SIG-M5 (cell line): ENCODE data around the gene CTNND1.
"Not testable (repeated sequence)": the region's sequence is repeated elsewhere in the genome, so short reads cannot be mapped to it uniquely, and the experiment has no call there.

Source experiments
- DNase-seq: peaks from one replicate; lab custom pipeline; 2025; lab: John Stamatoyannopoulos, UW

Gene CTNND1, protein sequence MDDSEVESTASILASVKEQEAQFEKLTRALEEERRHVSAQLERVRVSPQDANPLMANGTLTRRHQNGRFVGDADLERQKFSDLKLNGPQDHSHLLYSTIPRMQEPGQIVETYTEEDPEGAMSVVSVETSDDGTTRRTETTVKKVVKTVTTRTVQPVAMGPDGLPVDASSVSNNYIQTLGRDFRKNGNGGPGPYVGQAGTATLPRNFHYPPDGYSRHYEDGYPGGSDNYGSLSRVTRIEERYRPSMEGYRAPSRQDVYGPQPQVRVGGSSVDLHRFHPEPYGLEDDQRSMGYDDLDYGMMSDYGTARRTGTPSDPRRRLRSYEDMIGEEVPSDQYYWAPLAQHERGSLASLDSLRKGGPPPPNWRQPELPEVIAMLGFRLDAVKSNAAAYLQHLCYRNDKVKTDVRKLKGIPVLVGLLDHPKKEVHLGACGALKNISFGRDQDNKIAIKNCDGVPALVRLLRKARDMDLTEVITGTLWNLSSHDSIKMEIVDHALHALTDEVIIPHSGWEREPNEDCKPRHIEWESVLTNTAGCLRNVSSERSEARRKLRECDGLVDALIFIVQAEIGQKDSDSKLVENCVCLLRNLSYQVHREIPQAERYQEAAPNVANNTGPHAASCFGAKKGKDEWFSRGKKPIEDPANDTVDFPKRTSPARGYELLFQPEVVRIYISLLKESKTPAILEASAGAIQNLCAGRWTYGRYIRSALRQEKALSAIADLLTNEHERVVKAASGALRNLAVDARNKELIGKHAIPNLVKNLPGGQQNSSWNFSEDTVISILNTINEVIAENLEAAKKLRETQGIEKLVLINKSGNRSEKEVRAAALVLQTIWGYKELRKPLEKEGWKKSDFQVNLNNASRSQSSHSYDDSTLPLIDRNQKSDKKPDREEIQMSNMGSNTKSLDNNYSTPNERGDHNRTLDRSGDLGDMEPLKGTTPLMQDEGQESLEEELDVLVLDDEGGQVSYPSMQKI

DNA sequence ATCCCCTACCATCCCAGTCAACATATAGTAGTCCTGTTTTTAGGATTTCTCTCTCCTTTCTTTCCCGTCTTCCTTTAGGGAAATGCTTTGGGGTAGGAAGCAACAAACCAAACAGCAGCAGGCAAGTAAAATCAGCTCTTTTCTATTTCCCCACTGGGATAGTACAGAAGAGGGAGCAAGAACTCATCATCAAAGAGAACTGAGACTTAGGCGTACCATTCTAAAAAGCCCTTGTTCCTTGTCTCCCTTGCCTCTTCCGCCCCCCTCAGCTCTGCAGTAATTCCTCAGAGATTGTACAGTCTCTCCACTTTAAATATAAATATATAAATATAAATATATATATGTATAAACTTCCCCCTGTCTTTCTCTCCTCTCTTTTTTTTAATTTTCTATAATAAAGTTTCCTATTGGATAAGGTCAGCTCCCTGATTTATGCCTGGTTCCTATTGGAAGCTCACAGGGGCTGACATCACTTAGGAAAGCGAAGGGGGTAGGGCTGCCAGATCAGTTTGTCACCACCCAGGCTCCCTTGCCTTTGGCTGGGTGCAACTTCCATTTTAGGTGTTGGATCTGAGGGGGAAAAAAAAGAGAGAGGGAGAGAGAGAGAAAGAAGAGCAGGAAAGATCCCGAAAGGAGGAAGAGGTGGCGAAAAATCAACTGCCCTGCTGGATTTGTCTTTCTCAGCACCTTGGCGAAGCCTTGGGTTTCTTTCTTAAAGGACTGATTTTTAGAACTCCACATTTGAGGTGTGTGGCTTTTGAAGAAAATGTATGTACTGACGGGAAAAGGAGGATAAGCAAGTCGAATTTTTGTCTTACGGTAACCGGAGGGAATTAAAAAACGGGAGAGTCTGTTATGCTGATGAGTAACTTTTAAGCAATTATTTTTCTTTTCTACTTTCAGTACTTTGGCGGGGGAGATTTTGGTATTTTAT, at the start of gene CTNND1:
TSS of gene CTNND1 (plus strand) at position 502 of the 934 bp plus-strand sequence. CDS start 29,677 bp downstream, outside the sequence.
- DNase-seq, result peak; percentile 47

DNA sequence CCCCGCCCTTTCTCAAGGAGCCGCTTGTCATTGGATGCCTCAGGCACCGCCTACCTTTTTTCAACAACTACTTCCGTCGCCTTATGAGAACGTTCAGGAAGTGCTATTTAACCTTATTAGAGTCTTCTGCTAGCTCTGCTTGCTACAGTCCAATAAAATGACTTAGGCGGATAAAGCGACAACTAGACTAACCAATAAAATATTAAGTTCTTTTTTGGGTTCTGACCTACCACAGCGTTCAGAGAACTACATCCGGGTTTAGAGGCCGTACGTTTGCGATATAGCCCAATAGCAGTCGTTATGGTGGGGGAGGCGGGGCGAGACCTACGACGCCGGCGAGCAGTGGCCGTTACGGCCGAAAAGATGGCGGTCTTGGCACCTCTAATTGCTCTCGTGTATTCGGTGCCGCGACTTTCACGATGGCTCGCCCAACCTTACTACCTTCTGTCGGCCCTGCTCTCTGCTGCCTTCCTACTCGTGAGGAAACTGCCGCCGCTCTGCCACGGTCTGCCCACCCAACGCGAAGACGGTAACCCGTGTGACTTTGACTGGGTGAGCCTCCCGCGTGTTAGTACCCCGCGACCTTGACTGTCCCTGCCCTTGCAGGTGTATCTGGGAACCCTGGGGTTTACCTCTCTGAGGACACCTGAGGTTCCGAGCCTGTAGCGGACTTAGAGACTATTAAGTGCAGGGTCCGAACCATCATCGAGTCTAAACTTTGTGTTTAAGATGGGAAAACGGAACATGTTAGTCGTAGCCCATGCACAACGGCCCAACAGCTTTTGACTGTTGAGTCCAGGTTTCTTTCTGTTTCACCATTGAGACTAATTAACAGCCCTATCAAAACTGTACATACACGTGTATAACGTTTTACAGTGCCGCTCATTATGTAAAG, 49.1 kb upstream of the CTNND1 start, which contains the start of gene TMX2:
TSS of gene TMX2 (plus strand) at position 338 of the 895 bp plus-strand sequence. CDS start at position 364, 26 bp downstream.
- peak; percentile 100 for DNase-seq

DNA sequence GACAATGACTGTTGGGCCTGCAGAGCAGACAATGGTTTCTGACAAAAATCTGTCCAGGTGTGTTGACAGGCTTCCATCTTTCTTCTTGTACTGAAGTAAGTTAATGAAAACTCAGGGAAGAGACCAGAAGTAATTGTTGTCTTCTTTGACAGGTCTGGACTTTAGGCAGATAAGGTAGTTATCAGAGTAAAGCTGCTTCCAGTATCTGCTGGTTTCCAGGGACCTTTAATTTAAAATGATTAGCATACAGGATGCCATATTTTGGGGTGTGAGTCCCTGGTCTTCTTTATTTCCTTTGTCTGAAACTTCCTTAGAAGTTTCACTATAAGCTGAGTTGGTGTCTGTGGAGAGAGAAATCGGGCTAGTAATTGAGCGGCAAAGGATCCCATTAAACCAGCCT, 47.8 kb upstream of the CTNND1 start:
- DNase-seq, result no peak

DNA sequence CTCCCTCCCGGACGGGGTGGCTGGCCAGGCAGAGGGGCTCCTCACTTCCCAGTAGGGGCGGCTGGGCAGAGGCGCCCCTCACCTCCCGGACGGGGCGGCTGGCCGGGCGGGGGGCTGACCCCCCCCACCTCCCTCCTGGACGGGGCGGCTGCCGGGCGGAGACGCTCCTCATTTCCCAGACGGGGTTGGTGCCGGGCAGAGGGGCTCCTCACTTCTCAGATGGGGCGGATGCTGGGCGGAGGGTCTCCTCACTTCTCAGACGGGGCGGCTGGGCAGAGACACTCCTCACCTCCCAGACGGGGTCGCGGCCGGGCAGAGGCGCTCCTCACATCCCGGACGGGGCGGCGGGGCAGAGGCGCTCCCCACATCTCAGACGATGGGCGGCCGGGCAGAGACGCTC, 44.9 kb upstream of the CTNND1 start:
- not testable (repeated sequence) for DNase-seq

DNA sequence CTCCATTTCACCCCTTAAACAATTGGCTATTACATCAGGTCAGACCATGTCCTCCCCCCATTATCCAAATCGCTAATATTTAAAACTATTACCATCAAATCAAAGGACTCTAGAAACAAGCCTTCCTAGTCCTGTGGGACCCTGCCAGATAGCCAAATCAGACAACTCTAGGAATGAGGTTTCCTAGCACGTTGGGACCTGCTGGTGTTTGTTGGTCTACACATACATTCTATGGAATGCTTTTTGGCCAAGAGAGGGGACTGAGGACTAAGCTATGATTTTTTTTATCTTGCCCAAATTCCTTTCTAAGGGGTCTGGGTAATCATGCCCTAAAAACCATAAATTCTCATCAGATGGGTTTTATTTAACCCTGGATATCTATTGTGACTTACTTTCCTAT, 34.4 kb upstream of the CTNND1 start:
- DNase-seq, result no peak

DNA sequence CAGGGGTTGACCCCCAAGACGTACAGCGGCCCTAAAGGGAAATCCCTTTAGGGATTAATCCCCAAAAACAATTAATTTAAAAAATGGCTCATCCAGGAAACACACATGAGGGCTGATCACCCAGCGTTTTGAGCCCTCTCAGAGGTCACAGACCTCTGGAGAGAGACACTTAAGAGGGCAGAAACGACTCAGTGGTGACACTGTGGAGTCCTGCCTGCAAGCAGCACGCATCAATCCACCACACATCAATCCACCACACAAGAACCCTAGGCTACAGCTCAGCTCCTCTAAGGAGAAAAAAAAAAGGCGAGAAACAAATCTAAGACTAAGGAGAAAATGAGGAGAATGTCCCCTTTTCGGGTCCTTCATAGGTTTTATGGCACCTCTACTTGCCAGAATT, 32.8 kb upstream of the CTNND1 start:
- DNase-seq, result no peak

DNA sequence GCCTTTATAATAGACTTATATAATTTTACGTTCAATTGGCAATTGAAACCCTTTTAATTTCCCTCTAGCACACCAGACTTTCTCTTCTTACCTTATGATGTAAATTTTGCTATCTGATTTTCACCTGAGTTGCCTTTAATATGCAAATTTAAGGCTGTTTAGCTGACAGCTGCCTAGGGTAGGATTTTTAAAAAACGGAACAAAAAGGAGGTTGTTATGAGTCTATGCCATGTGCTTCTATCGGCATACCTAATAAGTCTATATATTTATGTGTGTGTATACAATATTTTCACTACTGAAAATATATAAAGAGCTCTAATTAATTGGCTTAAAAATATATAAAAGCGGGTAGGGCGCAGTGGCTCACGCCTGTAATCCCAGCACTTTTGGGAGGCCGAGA, 32.1 kb upstream of the CTNND1 start:
- DNase-seq, result no peak

DNA sequence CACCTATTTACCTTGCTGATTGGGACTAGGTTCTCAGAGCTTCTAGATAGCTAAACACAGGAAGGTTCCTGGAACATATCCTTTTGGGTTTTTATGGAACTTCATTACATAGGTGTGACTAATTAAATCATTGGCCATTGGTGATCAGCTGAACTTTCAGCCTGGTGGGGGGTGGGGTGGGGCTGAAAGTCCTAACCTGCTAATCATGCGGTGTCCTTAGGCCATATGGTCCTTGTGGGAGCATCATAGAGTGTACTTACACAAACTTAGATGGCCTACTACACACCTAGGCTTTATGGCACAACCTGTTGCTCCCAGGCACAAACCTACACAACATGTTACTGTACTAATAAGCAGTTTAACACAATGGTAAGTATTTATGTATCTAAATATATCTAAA, 28.9 kb upstream of the CTNND1 start:
- no peak for DNase-seq

DNA sequence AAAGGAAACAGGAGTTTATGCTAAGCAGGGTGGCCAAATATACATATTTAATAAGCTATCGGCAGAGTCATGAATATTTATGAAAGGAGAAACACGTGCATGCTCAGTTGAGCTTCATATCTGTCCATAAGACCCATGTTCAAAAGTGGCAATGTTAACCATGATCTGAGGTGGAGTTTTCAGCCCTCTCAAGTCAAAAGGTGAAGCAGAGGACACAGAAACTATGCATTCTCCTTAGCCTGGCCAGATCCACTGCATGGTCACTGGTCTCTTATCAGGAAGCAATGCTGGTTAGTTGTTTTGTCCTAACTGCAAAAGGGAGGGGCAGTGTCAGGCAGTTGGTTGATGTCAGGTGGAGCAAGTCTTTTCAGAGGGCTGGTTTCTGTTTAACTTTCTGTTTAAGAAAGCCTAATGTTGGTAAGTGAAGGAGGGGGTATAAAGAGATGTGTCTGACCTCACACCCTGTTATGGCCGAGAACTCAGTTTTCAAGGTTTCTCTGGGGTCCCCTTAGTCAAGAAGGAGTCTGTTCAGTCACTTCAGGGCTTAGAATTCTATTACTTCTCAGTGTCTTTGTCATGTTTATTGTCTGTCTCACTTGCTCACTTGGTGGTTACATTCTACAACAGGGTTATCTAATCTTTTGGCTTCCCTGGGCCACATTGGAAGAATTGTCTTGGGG, 25.8 kb upstream of the CTNND1 start:
- no peak for DNase-seq

DNA sequence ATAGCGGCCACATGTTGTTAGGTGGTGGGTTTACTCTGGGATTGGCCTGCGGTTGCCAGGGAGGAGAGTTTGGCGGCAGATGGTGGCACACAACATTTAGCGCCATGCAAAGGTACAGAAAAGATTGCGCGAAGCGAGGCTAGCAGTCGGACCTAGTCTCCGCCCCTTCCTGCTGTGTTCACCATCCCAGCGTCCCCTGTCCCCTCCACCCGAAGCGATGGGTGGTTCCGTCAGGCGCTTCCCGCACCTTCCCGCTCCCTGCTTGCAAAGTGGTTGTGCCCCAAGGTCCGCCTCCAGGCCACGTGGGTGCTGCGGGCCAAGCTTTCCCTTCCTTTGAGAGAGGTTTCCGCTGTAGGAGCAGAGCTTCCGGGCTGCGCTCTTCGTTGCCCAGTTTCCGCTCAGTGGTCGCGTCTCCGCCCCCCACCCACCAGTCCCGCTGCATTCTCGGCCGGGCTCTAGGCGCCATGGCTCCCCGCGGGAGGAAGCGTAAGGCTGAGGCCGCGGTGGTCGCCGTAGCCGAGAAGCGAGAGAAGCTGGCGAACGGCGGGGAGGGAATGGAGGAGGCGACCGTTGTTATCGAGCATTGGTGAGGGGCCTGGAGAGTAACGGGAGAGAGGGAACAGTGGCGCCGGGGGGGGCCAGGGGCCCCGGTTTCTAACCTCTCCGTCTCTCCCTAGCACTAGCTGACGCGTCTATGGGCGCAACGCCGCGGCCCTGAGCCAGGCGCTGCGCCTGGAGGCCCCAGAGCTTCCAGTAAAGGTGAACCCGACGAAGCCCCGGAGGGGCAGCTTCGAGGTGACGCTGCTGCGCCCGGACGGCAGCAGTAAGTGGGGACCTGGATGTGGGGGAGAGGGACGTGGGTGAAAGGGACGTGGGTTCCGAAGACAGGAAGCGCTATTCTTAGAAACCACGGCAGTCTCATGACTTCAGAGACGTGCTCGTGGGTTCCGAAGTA, 20.2 kb upstream of the CTNND1 start, which contains the start of gene SELENOH:
TSS of gene SELENOH (plus strand) at position 360 of the 955 bp plus-strand sequence. CDS start at position 465, 105 bp downstream.
- peak; percentile 81 for DNase-seq

DNA sequence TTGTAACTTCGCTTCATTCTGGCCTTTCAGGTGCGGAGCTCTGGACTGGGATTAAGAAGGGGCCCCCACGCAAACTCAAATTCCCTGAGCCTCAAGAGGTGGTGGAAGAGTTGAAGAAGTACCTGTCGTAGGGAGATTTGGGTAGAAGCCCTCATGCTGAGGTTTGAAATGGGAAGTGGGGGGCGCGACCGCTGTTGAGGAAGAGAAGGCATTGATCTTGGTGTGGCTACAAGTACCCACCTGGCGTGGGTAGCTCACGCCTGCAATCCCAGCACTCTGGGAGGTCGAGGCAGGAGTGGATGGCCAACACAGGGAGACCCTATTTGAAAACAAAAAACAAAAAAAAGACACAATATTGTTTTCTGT, 19.5 kb upstream of the CTNND1 start:
- no peak for DNase-seq

DNA sequence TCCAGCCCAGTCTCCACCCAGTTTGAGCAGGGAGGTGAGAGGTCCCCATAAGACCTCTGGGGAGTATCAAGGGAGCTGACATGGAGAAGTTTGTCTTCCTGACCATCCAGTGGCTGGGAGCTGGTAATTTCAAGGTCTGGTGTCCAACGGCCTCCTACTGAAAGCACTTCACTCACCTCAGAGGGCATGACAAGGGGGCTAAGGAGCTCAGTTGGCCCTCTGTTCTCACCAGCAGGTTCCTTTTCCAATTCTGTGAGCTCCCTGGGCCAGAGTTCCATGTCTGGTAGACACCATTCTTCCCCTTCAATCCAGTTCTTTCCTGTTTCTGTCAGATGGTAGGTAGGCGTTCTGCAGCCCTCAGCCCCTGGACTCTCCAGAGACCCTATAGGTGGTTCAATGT, 17.2 kb upstream of the CTNND1 start:
- DNase-seq, result no peak

DNA sequence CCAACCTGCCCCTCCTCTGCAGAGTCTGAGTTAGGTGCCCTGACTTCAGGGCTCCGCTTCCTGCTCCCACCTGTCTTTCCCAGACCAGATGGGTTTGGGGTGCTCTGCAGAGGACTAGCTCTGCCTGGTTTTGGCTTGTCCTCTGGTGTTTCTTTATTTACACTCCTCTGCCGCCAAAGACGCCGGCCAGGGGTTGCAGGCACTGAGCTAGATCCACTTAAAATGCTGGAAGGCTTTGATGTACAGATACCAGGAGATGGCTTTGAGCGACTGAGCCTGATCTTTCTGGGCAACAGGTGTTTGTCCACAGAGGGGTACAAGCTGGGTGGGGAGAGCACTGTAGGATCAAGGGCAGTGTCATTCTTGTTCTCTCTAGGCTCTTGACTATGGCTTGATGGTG, 16.4 kb upstream of the CTNND1 start:
- DNase-seq, result no peak

DNA sequence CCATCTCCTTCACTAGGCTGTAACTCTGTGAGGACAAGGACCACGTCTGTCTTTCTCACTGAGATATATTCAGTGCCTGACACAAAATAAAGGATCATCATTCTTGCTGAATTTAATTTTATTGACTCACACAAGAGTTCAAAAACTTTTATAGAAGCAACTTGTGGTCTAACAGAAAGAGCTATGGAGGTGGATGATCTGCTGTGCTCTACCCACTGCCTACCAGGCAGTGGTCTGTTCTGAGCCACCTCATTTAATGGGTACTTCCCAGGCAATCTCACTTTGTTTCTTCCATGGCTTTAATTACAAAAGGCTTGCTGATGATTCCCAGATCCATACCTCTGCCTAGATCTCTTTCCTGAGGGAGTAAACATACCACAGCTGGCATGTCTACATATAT, 14.7 kb upstream of the CTNND1 start:
- DNase-seq, result no peak

DNA sequence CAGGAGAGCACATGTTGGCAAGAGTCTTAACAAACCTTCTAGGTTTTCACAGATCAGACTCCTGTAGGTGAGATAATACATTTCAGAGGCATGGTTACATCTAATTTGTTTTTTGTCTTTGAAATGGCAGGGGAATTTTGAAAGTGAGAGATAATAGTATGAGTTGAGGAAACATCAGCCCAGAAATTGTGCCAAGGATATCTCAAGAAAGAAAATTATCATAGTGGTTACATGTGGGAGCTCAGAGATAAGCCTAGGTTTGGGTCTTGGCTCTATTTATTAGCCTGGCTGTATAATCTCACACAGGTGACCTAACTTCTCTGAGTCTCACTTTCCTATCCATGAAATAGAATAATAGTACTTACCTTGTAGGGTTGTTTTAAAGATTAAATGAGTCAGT, 10.4 kb upstream of the CTNND1 start:
- no peak for DNase-seq

DNA sequence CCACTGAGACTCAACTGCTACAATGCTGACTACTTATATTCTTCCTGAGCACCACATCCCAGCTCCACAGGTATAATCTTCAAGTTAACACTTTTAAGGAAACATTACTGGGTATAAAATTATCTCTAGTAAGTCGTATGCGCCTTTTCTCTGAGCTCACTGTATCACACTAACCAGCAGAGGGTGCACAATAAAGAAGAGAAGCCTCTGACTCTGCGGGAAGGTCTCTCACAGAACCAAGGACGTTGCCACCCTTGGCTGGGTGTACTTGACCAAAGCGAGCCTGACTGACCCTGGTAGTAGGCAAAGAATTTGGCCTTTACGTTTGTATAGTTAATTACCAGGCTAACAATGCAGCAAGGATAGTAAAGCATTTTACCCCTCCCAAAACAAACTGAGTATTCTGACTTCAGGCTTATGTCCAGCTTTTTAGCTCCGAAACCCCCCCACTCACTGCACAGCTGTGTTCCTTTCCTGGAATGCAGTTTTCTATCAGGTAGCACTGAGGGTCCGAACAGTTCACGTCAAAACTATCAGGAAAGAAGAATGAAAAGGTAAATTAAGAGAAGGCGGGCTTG, 9.8 kb upstream of the CTNND1 start, which contains the start of gene BTBD18:
TSS of gene BTBD18 (minus strand) at position 144 of the 578 bp plus-strand sequence. CDS start 631 bp downstream, outside the sequence.
- no peak for DNase-seq

DNA sequence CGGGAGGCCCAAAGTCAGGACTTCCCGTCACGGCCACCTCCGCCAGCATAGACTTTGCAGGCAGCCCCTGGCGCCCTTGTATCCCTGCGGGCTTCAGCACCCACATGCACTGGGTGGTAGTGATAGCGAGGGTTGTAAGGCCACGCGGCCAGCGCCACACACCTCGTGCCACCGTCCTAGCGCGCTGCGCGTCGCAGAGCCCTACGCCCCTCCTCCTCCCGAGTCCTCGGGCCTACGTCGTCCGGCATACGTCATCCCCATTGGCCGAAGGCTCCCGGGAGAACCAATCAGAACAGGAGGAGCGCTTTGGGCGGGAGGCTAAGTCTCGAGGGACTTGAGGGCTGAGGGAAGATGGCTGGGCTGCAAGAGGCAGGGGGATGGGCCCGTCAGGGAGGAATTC, 8.6 kb upstream of the CTNND1 start:
- no peak for DNase-seq

DNA sequence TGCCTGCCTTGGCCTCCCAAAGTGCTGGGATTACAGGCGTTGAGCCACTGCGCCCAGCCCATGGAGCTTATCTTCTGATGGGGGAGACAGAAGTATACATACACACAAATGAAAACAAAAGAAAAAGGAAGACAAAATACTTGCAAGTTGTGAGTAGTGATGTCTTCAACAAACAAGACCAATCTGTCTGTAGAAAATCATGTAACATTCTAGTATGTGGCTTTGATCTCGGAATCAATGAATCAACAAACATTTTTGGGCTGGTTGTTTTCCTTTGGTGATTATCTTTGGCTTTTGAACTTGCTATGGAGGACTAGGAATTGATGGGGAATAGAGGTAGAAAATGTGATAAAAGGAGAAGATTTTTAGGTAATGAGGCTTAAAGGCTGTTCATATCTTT, 3.4 kb upstream of the CTNND1 start:
- no peak for DNase-seq
